GM06990 (cell line): ENCODE measurements around the gene FALEC.

Source experiments
- DNase-seq: peaks from one replicate; pipeline ENCODE4 v3.0.0-alpha.2; 2011; ENCODE audit not compliant: insufficient read length; ENCODE audit errors: extremely low read depth
- H3K27me3 ChIP-seq: replicated peaks from 2 replicates; pipeline ENCODE4 v1.6.0; 2011; ENCODE audit warnings: low read length; ENCODE audit not compliant: control insufficient read depth, insufficient read depth
- H3K36me3 ChIP-seq: 2 replicates; pipeline ENCODE4 v1.5.1; 2011; ENCODE audit warnings: low read length; ENCODE audit not compliant: control insufficient read depth, insufficient read depth
- H3K4me3 ChIP-seq: replicated peaks from 2 replicates; pipeline ENCODE4 v1.5.1; 2011; ENCODE audit warnings: low read depth, mild to moderate bottlenecking, control low read depth, low read length
- CTCF ChIP-seq: IDR thresholded peaks from 2 replicates; pipeline ENCODE4 v1.5.1; 2011; ENCODE audit warnings: low read length, control low read depth, mild to moderate bottlenecking, inconsistent platforms; ENCODE audit not compliant: insufficient read depth, poor library complexity, severe bottlenecking

Gene FALEC

GRCh38 chr1:150543500-150544143 is 28.1 kb downstream of the FALEC start:
- no peak for DNase-seq
- H3K27me3 ChIP-seq, result no peaks in the 10 kb centered on the region
- H3K36me3 ChIP-seq, result no peaks in the 10 kb centered on the region
- no peak for TF ChIP-seq CTCF
- H3K4me3 ChIP-seq, result no peak overlapping the region

DNA sequence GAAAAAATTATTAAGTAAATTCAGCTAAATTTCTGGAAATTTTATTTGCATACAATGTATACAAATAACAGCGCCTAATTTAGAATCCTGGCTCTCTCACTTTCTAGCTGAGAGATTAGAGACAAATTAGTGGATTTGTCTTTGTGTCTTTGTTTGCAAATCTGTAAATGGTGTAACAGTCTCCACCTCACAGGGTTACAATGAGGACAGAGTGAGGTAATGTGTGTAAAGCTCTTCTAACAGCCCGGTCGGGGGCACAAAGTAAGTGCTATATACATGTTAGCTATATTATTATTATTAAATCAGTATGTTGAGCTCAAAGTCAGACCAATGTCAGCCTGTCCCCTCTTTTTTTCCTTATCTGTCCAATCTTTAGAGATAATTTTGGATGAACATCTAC is 28.7 kb downstream of the FALEC start:
- no peak for TF ChIP-seq CTCF
- DNase-seq, result no peak
- no peak overlapping the region for H3K4me3 ChIP-seq
- no peaks in the 10 kb centered on the region for H3K27me3 ChIP-seq
- H3K36me3 ChIP-seq, result no peaks in the 10 kb centered on the region

DNA sequence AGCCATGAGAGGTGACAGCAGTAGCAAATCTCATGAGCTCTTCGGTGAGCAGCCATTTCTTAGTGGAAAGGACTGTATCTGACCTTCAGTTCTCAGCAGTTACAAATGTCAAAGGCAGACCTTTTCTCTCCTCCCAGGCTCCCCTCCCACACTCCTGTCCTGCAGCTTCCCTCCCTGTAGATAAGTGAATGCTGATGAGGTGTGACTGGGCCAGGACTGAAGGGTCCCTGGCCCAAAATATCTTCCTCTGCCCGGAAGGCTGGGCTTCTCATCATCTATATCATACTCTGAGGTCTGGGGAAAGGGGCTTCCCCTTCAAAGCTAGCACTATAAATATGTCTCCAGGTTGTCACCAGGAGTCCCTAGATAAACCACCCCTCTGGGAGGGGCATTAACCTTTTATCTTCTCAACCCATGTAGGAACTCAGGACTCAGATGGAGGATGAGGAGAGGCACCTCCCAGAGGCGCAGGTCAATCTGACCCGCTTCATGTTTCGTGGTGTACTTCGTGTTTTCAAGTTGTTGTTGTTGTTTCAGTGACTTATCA is 30.0 kb downstream of the FALEC start:
- no peak overlapping the region for H3K4me3 ChIP-seq
- DNase-seq, result no peak

GRCh38 chr1:150546294-150546937 is 30.9 kb downstream of the FALEC start:
- Histone ChIP-seq H3K27me3 (no peaks in the 10 kb centered on the region), H3K36me3 (no peaks in the 10 kb centered on the region)
- TF ChIP-seq CTCF, result no peak

More for the DNA sequence above, 30.0 kb downstream of the FALEC start:
- H3K36me3 ChIP-seq, result no peaks in the 10 kb centered on the region
- H3K27me3 ChIP-seq, result no peaks in the 10 kb centered on the region
- no peak for TF ChIP-seq CTCF

DNA sequence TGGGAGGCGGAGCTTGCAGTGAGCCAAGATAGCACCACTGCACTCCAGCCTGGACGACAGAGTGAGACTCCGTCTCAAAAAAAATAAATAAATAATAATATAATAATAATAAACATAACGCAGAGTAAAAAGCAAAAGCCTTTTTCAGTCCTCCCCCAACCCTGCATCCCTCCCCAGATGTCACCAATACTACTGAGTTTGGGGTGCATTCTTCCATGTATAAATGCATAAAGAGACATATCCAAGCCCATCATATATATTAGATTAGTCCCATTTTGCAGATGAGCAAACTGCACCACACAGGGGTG is 32.7 kb downstream of the FALEC start:
- no peak for TF ChIP-seq CTCF
- Histone ChIP-seq H3K27me3 (no peaks in the 10 kb centered on the region; the same call in 1 of the 2 replicates), H3K4me3 (peak overlapping the region; percentile 55)

More at GRCh38 chr1:150546294-150546937, 30.9 kb downstream of the FALEC start:
- H3K4me3 ChIP-seq, result no peak overlapping the region
- no peak for DNase-seq

More for the DNA sequence above, 32.7 kb downstream of the FALEC start:
- DNase-seq, result no peak
- H3K36me3 ChIP-seq, result no peaks in the 10 kb centered on the region
